ENCODE measurements around the gene IMPA2.

GRCh38 chr18:12031181-12031580, 49.9 kb downstream of the IMPA2 start:
- TF ChIP-seq PCBP2 (optimal IDR thresholded peaks at IDR 0.05; ENCODE audit: low read depth, low read length, poor library complexity, severe bottlenecking) (no peak), NFKBIZ (CRISPR knock-in tag; IDR thresholded peaks at IDR 0.05) (no peak), SRSF9 (IDR thresholded peaks at IDR 0.05; ENCODE audit: borderline replicate concordance, insufficient read depth, low read depth, low read length, poor library complexity, severe bottlenecking) (no peak), PLRG1 (conservative IDR thresholded peaks at IDR 0.05) (no peak), HHEX (CRISPR knock-in tag; IDR thresholded peaks at IDR 0.05) (no peak)

All from HepG2 (cell line).